Activated CD4-positive, alpha-beta T cell treated with anti-CD3 and anti-CD28 coated beads for 48 hours (primary cell): ENCODE data around the gene STK32A.
"Not testable (repeated sequence)": the region's sequence is repeated elsewhere in the genome, so short reads cannot be mapped to it uniquely, and the experiment has no call there.

Source experiments
- DNase-seq: peaks from one replicate; pipeline ENCODE4 v3.0.0-alpha.2; 2020

Gene STK32A

DNA sequence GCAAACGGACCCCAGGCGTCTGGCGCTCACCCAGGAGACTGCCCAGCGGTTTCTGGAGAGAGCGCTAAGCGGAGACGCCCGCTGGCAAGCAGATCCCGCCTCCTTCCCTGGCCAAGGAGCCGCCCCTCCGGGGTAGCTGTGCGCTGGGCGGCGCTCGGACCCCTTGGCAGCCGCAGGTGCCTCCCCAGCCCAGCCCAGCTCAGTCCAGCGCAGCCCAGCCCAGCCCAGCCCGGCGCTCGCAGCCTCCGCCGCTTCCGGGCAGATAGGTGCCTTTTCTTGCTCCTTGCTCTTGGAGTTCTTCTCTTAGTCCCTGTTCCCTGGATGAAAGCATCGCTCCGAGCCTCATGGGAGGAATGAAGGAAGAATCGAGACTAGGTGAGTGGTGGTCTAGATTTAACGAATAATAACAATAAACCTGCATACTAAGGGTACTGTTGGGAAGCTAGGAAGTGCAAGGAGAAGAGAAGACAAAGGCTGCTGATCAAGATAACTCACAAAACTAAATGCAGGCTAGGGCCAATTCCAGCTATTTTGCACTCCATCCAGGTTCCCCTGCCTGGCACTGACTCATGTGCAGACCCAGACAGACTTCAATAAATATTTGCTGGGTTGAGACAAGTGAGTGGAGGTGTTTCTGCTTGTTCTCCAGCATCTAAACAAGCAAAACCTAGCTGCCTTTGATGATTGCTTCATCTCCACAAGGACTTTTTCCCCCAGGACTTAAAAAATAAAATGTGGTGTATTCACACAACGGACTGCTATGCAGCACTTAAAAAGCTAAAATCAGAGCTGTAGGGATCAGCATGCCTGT is at the start of gene STK32A:
STK32A (plus strand) TSS at position 202 of the 811 bp plus-strand sequence. CDS start 4,609 bp downstream, outside the sequence.
- DNase-seq, result no peak

GRCh38 chr5:147187099-147187540 is 47.7 kb upstream of the STK32A start:
- DNase-seq, result no peak

DNA sequence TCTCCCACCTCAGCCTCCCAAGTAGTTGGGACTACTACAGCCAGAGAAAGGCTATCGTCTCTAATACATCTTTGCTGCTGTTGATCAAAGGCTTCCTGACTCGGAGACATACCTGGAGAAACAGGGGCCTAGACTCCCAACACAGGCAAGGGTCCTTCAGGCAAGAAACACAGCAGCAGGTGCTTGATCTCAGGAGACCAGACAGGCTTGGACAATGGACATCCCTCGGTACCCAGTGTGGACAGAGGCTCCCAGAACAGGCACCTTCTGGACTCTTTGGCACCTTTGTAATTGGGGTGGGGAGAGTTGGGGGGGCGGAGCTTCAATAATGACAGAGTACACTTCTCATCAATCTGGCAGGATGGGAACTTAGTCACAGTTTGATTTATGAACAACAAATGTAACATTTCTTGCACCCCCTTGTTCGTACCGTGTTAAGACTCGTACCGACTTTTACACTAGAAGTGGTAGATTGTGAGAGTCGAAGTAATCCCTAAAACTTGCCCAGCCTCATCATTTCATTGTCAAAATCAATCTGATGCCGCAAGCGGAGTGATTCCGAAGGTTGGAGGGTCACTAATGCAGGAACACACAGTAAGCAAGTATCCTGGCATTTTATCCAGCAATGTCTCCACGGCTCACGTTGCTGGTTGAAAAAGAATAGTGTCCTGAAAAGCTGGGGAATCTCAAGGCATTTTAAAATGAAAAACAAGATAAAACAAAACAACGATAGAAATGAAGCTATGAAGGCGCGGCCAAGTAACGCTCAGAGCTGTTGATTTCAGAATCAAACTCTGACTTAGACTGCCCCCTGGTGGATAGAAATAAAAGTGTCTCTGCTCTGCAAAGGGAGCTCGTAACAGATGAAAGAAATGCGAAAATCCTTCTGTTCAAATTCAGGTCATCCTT is 46.4 kb upstream of the STK32A start:
- DNase-seq, result peak; percentile 39

DNA sequence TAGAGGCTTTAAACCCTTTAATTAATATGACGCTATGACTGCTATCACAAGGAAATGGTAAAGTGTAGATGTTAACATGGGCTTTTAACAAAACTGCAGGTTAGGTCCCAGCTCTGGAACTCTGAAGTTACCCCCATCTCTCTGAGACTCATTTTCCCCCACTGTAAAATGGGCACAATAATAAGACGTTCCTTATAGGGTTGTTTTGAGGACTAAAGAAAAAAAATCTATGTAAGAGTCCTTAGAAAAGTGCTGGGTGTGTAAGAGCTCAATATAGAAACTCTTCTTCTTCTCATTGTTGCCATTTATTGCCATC is 45.8 kb upstream of the STK32A start:
- no peak for DNase-seq

- no peak for DNase-seq
These were observed 44.5 kb upstream of the STK32A start for GRCh38 chr5:147190331-147190730.

DNA sequence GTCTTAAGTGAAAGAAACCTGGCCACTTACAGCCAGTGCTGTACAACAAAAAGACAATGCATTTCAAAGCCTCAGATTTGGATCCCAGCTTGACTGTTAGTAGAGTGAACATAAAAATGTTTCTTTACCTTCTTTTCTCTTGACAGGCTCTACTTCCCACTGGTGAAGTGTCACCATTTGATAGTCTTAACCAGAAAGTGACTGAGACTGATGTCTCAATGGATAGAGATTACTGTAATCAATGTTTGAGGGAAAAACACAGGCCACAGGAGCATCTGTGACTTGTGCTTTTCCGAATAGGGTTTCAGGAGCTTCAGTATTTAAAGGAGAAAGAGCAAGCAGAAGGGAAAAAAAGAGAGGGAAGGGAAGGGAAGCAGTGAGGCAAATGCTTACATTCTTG is 41.7 kb upstream of the STK32A start:
- no peak for DNase-seq

DNA sequence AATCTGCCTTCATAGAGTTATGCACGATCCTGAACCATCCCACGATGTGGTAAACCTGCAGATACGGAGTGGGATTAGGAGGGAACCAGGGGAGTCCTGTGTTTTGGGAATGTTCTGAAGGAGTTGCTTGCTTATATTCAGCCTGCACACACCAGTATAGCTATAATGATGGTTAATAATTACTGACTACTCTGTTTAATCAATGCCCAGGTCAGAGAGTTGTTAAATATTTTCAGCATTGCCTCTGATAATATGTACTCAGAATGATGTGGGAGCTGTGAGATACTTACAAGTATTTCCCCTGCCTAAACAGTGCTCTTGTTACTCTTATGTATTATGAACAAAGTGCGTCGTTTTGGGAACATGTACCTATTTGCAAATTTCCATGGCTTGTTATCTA is 34.8 kb upstream of the STK32A start:
- no peak for DNase-seq

DNA sequence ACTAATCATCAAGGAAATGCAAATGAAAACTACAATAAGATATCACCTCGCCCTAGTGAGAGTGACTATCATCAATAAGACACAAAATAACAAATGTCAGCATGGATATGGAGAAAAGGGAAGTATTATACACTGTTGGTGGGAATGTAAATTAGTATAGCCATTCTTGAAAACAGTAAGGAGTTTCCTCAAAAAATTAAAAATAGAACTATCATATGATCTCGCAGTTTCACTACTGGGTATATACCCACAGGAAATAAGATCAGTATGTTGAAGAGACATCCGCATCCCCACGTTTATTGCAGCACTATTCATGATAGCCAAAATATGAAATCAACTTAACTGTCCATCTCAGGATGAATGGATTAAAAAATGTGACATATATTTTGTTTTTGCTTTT is 31.6 kb upstream of the STK32A start:
- no peak for DNase-seq

- no peak for DNase-seq
These were observed 30.2 kb upstream of the STK32A start for GRCh38 chr5:147204576-147204975.

GRCh38 chr5:147208134-147208533 is 26.7 kb upstream of the STK32A start:
- no peak for DNase-seq

DNA sequence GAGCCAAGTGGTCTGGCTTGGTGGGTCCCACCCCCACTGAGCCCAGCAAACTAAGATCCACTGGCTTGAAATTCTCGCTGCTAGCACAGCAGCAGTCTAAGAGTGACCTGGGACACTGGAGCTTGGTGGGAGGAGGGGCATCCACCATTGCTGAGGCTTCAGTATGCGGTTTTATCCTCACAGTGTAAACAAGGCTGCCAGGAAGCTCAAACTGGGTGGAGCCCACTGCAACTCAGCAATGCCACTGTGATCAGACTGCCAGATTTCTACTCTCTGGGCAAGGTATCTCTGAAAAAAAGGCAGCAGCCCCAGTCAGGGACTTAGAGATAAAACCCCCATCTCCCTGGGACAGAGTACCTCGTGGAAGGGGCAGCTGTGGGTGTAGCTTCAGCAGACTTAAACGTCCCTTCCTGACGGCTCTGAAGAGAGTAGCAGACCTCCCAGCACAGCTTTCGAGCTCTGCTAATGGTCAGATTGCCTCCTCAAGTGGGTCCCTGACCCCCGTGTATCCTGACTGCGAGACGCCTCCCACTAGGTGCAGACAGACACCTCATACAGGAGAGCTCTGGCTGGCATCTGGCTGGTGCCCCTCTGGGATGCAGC is 18.2 kb upstream of the STK32A start:
- no peak for DNase-seq

DNA sequence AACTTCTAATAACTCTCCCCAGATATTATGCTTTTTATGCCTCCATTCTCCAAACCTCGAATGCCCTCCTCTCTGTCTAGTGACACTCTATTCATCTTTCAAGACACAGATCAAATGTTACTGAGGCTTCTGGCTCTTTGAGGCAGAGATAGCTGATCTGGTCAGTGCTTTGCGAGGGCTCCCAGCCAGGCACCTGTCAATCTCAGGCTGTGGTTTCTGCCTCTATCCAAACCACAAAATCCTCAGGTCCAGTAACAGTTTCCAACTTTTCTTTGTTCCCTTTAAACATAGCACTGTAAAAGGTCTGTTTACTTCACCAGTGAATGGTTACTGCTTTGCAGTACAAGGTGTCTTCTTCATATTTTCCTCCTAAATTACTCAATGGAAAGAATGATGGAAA is 11.5 kb upstream of the STK32A start:
- DNase-seq, result no peak

GRCh38 chr5:147223948-147224791 is 10.7 kb upstream of the STK32A start:
- no peak for DNase-seq

DNA sequence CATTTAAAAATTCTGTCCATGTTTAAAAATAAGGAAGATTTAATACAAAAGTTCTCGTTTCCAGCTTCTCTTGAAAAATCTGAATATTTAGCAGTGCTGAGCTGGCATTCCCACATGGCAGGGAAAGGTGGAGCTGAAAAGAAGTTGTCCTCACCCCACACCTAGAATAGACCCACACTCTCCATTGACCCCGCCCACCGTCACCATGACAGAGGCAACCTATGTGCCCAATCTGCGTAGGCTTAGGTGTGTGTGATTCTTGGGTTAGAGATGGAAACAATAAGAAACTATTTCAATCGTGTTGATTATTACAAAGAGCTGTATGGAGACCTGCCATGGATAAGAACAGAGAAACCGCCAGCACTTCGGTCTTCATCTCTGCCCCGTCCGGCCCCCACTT is 8.9 kb upstream of the STK32A start:
- no peak for DNase-seq

DNA sequence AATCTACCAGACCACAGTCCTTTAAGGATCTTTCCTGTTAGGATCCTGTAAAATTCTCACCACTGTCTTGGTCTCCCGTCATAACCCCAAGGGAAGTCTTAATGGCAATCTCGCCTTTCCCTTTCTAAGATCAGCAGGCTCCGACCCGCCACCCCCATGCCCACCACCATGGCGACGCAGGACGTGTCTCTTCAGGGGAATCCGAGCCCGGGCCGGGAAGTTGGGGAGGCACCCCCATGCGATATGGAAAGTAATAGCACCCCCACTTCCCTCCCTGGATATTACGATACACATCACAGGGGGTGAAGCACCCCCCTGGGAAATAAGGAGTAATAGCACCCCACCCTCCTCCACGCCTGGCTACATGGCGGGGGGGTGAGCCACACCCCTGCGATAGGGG is 8.3 kb upstream of the STK32A start:
- no peak for DNase-seq

DNA sequence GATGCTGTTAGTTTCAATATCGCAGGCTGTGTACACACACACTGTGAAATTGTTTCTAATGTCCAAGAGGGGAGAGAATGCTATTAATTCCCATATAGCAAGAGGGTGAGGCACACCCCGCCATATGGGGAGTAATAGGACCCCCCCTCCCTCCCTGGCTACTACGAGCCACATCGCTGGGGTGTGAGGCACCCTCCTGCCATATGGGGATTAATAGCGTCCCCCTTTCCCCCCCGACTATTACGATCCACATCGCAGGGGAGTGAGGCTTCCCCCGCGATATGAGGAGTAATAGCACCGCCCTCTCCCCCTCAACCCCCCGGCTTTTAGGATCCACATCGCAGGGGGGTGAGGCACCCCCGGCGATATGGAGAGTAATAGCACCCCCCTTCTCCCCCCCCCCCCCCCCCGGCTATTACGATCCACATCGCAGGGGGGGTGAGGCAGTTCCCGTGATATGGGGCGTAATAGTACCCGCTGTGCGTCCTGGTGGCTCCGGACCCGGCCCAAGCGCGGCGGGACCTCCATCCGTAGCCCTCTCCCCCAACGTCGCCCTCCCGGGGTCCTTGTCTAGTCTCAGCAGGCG is 494 bp upstream of the STK32A start:
- no peak for DNase-seq

DNA sequence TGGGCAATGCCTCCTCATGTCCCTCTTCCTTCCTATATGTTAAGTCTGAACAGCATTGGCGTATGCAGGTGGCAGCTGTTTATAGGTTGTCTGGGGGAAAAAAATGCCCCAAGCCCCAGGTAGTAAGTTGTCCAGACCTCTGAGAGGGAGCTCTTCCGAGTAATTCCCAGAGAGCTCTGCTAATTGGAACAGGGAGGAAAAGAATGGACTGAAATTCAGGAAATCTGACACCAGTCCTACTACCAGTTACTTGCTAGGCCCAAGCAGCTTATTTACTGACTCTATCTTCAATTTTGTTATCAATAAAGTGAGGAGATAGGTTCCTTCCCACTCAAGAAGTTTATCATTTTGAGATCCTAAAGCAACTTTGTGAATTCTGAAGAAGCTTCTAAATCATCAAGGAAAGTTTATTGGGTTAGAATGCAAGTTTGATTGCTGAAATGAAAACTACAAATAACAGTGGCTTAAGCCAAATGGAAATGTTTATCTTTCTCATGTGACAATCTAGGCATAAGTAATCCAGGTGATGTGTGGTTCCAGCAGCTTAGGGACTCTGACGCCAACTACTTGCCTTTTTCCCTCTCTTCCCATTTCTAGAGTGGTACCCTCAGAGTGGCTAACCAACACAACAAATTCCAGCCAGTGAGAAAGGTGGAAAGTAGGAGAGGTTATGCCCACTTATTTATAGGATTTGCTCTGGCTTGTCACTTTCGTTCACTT is 5.6 kb downstream of the STK32A start:
- DNase-seq, result no peak

DNA sequence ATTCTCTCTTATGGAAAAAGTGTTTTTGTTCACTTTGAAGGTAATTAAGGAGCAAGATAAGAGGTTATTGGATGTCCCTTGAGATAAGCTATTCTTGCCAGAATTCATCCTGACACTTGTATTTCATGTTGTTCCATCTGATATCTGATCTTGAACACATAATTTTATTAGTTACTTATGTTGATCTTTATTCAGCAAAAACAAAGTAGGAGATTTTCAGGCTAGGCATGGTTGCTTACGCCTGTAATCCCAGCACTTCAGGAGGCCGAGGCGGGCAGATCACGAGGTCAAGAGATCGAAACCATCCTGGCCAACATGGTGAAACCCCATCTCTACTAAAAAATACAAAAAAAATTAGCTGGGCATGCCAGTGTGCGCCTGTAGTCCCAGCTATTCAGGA is 8.4 kb downstream of the STK32A start:
- DNase-seq, result not testable (repeated sequence)

DNA sequence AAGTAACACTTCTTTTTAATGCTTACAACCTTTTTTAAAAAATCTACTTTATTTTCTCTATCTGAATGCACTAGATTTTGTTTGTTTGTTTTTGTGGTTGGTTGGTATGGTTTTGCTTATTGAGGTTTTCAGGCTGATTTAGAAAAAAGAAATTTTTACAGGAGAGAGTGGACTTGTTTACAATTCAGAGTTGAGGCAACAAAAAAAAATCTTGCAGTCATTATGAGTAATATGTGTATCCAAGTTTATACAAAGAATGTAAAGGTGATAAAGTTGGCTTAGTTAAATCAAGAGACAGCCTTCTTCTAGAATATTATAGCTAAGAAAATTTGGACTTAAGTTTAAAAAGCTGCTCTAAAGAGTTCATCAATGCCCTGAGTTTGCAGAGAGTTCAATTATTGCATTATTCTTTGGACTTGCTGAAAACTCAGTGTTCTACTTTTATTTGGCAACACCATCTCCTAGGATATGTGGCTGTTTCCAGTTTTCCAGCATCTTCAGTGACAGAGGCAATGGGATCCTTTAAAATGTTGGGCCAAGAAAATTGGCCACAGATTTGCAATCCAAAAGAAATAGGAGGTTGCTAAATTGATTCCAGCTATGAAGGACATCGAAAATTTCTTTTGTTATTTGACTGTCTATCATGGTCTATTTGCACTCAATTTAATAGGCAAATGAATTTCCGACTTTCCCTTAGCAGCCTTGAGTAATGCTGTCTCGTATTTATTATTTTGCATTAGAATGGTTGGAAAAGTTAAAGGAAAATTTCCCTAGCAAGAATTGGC is 10.7 kb downstream of the STK32A start:
- DNase-seq, result no peak

DNA sequence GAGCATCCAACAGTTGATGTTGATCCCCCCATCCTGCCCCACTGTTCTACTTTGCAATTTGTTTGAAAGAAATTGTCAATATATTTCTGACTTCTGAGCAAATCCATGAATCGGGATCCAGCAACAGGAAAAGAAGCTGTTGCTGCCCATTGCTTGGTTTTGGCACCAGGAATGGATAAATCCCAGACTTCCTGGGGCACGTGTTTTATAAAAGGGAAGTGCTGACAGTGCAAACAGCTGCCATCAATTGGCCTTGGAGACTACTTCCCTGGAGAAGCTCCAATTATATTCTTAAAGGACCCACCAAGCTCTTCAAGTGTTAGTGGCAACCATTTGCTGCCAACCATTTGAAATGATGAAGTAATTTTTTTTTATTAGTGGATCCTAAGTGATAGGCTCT is 13.7 kb downstream of the STK32A start:
- DNase-seq, result no peak

DNA sequence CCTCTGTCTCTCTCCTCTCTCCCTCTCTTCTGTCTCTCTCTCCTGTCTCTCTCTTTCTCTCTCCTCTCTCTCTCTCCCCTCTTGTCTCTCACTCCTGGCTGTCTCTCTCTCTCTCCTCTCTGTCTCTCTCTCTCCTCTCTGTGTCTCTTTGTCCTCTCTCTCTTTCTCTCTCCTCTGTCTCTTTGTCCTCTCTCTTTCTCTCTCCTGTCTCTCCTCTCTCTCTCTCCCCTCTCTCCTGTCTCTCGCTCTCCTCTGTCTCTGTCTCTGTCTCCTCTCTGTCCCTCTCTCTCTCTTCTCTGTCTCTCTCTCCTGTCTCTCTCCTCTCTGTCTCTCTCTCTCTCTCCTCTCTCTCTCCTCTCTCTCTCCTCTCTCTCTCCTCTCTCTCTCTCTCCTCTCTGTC is 25.0 kb downstream of the STK32A start:
- no peak for DNase-seq
